NCI-H2081 treated with DMSO at 0.1 percent for 48 hours (cell line): Measurements from ENCODE around the gene POLR2F.
"Not testable (repeated sequence)": the region's sequence is repeated elsewhere in the genome, so short reads cannot be mapped to it uniquely, and the experiment has no call there.

Experiments used
- DNase-seq: peaks from one replicate; lab custom pipeline; 2025; lab: John Stamatoyannopoulos, UW

POLR2F gene

DNA sequence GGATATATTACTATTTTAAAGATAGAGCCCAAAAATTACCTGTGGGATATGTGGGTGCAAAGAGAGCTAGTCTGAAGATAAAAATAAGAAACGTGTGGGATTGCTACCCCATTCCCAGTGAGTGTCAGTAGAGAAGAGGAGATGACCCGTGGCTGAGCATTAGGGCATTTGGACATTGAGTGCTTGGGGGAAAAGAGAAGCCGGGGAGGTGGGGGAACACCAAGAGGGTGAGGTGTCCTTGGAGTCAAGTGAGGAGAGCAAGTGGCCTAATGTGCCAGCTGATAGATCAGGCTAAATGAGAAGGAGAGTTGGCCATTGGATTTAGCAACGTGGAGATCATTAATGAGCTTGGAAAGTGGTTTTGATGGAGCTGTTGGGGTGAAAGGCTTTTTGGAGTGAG, 1.2 kb downstream of the POLR2F start:
- DNase-seq, result no peak

DNA sequence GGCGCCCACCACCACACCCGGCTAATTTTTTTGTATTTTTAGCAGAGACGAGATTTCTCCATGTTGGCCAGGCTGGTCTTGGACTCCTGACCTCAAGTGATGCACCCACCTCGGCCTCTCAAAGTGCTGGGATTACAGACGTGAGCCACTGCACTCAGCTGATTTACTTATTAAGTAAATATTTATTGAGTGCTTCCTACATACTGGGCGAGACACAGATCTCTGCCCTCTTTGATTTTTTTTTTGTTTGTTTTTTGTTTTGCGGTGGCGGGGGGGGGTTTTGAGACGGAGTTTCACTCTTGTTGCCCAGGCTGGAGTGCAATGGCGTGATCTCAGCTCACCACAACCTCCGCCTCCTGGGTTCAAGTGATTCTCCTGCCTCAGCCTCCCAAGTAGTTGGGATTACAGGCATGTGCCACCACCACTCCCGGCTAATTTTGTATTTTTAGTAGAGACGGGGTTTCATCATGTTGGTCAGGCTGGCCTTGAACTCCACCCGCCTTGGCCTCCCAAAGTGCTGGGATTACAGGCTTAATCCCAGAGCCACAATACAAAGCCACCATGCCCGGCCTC, 2.4 kb downstream of the POLR2F start:
- DNase-seq, result not testable (repeated sequence)

DNA sequence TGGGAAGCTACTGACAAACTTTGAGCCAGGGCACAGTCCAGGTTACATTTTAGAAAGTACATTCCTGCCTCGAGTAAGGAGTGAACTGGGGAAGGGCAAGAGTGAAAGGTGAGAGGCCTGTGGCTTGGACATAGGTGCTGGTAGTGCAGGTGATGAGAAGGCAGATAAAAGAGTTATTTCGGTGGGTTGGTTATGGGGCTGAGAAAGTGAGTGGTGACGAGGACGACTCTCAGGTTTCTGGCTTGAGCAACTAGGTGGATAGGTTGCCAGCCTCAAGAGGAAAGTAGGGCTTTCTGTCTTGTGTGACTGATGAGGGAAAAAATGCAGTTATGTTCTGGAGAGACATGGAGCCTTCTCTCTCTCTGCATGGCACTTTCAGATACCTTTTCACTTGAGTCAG, 3.7 kb downstream of the POLR2F start:
- no peak for DNase-seq

DNA sequence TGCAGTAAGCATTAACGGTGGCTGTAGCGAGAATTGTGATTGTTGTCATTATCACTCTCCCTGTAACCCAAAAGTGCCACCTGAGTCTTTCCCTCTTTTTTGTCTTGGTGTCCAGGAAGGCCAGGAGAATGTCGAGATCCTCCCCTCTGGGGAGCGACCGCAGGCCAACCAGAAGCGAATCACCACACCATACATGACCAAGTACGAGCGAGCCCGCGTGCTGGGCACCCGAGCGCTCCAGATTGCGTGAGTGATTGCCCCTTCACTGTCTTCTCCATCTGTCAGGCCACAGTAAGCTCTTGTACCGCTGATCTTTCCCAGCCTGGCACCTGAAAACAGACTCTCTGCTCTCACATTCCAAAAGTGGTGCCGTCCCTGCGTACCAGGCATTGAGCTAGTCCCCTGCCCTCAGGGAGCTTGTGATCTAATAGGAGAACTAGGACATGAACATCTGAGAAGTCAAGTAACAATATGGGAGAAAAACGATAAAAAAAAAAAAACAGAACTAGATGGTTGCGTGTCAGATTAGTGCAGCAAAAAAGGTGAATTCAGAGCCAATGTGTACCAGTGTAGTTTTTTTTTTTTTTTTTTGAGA, 5.8 kb downstream of the POLR2F start:
- DNase-seq, result no peak

DNA sequence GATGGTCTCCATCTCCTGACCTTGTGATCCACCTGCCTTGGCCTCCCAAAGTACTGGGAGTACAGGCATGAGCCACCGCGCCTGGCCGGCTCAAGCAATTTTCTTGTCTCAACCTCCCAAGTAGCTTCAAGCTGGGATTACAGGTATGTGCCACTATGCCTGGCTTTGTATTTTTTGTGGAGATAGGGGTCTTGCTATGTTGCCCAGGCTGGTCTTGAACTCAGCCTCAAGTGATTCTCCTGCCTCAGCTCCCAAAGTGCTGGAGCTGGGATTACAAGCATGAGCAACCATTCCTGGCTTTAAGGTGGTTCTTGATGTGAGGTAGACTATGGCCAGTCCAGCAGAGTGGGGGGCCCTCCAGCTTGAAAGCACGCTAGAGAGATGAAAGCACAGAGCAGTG, 7.6 kb downstream of the POLR2F start:
- DNase-seq, result no peak

DNA sequence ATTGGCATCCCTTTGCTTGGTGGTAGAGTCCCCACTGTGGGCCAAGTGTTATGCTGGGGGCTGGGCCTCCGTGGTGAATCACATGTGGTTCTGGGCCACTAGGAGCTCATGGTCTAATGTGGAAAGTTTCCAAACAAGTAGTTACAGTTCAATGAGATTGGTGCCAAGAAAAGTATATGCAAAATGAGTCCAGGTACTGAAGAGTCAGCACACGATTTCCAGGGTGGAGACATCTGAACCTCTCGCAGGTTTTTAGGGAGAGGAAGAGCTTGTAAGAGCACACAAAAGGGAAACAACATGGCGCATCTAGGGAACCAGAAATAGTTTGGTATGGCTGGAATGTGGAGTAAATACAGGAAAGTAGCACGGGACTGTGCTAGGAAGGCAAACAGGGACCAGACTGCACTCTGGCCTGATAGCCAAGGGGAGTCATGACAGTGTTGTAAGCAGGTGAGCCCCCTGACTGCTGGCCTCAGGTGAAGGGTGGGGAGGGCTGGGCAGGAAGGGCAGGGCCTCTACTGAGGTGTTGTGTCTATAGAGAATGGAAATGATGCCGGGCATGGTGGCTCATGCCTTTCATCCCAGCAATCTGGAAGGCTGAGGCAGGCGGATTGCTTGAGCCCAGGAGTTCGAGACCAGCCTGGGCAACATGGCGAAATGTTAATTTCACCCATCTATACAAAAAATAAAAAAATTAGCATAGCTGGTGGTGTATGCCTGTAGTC, 12.6 kb downstream of the POLR2F start:
- no peak for DNase-seq

DNA sequence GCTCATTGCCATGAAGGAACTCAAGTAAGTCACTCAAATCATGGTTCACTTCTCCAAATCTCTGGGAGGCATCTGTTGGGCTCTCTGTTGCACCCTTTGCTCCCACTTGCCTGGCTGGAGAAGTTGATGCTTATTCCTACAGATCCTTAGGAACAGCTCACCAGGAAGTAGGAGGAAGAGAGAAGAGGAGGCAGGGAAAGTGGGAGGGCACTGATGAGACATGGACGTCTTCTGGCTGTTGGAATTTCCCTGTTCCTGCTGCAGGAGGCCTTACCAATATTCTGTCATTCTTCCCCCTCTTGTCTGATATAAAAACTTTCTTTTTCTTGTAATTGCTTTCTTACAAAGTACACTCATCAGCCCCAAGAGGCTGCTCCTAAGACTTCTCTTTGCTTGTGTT, 13.6 kb downstream of the POLR2F start:
- DNase-seq, result no peak

DNA sequence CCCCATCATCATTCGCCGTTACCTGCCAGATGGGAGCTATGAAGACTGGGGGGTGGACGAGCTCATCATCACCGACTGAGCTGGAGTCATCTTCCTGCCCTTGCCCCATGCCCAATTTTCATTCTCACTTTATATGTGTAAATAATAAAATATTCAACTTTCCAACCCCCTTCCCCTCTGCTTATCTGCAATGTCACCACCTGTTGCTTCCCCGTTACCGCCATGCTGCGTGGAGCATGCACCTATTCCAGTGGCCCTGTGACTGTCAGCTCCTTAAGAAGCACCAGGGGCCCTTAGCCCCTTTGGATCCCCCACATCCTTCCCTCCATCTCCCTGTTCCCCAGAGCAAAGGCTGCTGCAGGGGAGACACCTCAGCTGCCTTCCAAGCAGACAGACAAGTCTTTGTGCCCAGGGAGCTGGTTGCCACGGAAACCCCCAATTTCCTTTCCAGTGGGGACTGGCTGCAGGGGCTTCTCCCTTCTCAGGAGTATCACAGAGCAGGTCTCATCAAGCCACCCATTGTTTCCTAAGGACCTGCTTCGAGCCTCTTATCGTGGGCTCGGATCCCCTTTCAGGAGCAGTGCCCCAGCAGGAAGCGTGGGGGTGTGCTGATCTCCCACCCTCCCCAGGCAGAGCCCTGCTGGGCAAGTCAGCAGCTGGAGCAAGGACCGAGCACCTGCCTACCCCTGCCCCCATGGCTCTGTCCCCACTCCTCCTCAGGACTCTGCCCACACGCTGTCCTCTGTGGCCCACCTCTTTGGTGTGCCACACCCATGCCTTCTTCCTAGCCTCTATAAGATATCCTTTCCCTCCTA, 14.3 kb downstream of the POLR2F start:
- no peak for DNase-seq

DNA sequence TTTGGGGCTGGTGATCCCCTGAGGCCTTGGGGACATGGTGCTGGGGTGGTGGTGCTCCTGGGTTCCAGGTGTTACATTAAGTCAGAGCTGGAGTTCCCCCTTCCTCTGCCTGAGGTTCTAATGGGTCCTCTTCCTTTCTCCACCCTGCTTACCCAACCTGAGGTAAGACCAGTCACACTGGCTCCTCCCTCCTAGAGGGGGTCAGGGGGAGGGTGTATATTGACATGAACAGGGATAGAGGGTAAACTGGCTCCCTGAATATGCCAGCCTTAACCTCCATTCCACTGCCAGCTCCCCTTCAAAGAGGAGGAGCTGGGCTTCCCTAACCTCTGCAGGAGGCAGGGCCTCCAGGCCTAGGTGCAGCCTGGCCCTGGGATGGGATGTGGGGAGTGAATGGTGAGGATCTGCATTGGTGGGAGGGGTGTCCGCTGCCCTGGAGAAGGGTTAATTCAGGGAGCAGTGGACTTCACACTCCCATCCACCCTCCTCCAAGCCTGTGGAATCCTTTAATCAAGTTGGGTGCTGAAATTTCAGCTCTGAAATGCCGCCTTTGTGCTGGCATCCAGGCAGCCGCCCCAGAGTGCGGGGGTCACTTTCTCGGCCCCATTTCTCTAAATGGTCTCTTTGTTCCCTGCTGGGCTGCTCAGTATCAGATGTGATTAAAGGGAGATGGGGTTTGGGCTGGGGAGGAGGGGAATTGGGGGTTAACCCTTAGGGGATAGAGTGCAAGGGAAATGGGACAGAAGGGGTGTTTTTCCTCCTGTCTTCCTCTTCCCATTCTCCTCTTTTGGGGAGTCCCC, 15.2 kb downstream of the POLR2F start:
- DNase-seq, result no peak

DNA sequence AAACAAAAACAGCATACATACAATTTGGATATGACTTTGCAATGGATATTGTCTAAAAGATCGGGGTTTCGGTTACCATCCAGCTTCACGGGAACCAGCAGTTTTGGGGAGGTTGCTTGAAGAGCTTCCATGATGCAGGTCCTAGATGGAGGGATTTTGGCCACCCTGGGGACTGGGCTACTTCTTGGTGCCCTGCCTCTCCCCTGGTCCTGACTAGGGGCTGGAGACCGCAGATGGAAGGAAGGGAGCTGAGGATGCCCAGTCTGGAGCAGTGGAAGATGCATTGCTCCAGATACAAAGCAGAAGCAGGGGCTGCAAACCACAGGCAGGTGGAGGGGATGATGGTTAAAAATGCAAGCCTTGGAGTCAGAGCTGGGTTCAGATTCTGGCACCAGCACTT, 17.4 kb downstream of the POLR2F start:
- no peak for DNase-seq

DNA sequence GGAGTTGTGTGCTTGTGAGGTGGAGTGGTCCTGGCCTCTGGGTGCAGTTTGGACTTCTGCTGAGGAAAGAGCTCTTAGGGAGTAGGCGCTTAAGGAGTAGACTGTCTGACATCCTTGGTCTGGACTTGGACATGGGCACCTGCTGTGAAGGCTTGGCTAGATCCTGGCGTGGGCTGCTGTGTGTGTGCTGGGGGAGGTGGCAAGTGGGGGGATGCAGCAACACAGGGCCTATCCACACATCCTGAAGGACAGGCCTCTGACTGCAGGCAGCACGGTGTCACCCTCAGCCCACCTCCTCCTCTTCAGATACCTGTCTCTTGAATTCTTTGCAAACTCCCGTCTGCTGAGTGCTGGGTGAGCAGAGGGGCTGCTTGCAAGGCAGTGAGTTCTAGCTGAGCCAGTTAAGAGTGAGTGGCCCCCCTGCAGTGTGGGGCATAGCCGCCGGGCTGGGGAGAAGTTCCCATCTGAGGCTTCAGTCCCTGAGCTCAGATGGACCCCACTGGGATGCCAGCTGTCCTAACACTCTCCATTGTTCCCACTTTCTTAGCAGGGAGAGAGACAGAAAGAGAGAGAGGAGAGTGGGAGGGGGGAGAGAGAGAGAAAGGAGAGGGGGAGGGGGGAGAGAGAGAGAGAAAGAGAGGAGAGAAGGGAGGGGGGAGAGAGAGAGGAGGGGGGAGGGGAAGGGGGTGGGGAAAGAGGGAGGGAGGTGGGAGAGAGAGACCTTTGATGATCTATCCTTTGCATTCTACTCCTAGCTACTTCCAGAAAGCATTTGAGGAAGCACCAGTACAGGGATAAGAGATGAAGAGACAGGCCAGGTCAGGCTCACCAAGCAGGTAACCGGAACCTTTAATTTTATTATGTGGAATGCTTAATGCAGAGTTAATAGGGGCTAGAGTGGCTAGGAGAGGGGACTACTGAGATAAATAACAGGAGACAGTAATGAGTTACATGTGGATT, 18.3 kb downstream of the POLR2F start:
- DNase-seq, result no peak

DNA sequence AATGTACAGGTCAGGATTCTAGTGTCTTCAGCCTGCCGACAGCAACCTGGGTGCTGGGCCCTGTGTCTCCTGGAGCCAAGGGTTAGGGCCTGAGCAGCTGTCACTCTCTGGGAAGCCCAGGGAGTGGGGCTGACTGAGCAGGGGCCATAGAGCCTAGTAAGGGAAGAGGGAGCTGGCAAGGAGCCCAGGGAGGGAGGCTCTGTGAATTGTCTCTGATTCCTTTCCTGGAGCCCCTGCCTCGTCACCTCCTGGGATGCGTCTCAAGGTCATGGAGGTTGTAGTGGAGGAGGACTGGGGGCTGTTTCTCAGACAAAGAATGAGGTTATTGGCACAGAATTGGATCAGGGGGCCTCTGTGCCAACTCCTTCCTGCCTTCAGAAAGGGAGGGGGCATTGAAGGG, 19.0 kb downstream of the POLR2F start:
- DNase-seq, result no peak

DNA sequence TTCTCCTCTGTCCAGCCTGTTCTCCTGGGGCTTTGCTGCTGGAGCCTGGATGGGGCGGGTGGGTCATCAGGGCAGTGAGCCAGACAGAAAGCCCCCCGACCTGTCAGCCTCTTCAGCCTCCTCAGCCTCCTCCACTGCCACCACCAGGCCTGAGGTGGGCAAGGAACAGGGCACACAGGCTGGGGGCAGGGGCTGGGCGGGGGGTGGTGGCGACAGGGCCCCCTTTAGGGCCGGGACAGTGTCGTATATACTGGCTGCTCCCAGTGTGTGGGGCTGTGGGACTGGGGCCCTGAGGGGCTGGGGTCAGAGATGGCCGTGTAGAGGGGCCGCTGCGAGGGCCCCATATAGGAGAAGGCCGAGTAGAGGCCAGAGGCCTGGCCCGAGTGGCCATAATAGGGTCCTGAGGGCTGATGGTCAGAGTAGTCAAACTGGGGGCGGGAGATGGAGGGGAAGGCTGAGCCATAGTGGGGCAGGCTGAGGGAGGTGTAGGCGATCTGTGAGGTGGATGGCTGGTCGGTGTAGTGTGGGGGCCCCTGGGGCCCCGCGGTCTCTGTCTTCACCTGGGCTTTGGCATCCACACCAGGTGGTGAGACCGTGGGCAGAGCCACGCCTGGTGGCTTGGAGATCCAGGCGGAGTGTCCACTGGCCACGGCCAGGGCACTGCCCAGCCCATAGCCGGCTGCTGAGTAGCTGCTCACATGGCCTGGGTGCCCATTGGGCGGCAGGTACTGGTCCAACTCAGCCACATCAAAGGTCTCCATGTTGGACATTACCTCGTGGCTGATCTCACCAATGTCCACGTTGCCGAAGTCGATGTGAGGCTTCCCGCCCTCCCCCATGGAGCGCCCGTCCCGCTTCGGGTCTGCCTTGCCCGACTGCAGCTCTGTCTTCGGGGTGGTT, 20.0 kb downstream of the POLR2F start:
- DNase-seq, result no peak

DNA sequence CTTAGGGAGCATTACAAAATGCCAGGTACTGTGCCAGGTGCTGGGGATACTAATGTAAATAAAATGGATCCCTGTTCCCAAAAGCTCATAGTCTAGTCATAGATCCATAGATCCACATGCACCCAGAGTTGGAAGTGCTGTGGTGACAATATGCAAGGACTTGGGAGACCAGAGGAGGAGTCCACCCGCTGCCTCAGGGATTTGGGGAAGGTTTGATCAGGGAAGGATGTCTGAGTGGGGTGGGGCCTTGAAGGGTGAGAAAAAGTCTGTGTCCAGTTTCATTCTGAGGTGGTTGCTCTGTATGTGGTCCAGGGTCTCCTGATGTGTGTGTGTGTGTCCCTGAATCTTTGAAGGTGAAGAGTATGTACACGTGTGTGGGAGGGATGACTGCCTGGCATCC, 21.7 kb downstream of the POLR2F start:
- DNase-seq, result no peak

DNA sequence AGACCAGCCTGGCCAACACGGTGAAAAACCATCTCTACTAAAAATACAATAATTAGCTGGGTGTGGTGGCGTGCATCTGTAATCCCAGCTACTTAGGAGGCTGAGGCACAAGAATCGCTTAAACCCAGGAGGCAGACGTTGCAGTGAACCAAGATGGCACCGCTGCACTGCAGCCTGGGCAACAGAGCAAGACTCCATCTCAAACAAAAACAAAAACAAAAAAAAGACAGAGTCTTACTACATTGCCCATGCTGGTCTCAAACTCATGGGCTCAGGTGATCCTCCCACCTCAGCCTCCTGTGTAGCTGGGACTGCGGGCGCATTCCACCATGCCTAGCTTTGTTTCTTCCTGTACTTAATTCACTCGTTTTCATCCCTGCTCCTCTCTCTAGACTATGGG, 22.5 kb downstream of the POLR2F start:
- not testable (repeated sequence) for DNase-seq

DNA sequence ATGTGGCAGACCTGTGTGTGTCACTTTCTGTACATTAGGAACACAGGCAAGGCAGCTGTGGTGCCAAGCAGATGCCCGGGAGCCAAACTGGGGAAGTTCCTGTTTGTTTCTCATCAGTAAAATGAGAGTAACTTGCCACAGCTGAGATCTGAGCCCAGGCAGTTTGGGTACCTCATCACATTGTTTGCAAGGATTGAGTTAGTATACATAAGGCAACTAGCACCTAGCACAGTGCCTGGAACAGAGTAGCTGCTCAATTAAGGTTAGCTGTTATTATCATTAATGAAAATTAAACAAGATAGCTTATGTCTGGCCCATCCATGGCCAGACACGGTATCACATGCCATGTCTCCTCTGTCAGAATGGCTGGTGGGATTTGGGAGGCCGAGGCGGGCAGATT, 23.0 kb downstream of the POLR2F start:
- no peak for DNase-seq

DNA sequence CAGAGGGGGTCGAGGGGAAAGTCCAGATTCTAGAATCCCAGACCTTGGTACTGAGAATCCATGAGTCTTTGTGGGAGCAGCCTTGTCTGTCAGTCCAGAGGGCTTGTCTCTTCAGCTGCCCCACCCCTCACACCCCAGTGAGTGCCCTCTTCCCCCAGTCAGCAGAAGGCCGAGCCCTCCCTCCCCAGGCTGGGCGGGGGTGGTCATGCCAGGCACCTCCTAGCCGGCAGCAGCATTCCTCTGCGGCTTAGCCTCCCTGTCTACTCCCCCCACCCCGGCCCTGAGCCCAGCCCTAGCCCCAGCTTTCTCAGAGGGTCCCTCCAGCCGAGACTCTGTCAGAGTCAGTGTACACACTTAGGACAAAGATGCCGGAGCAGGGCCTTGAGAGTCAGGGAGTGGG, 26.3 kb downstream of the POLR2F start:
- no peak for DNase-seq

DNA sequence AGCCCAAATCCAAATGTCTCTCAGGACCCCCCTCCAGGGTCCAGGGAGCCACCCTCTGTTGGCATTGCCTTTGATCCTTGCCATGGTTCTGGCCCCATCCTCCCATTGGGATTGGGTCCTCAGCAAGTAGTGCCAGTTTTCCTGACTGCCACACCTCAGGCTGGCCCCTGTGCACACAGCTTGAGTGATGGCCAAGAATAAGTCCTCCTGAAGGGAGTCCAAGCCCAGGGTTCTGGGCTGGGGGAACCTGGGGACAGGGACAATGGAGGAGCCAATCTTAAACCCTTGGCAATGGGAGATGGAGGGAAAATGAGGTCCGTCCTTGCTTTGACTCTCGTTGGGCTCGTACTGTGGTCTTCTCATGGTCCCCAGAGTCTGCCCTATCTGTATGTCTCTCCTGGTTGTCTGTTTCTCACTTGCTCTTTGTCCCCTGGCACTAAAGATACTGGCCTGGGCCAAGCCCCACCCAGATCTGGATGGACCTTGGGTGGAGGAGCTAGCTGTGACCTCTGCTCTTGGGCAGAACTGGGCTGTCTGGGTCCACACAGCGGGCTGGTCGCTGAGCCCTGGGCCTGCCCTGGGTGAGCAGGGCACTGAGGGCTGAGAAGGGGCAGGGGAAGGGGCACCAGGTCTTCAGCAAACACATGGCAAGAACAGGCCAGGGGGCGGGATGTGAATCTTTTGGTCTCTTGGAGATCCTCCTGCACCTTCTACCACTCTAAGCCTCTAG, 27.9 kb downstream of the POLR2F start:
- DNase-seq, result no peak

DNA sequence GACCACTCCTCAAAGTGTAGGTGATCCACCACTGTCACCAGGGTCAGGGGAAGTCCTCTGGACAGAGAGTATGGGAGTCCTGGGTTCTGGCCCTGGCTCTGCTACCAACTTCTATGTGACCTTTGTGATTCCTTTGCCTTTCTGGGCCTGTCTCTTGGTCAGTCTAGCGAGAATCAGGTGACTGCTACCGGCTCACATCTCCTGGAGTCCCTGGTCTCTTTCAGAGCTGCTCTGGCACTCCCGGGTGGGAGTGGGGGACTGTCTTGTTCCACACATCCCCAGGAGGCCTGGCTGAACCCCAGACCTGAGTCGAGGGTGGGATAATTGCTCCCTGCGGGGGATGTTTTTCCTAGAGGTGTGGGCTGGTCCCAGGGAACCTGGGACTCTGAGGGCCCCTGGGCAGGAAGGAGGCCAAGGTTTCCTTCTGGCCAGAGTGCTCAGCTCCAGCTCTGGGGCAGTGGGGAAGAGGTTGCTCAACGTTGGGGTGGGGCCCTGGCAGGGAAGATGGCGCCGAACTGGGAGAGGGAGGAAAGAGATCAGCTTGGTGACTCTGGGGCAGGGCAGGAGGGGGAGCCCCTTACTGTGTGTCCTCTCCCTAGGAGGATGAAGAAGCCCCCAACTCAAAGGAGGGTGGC, 28.8 kb downstream of the POLR2F start:
- DNase-seq, result no peak
